ENCODE data around the gene RTEL1. TPM values are rescaled to one million over a fixed set of nuclear protein-coding genes. Genes with fewer than 3 reads are reported as not detected.
A peak's percentile ranks its signal among the peaks of the same experiment; 100 is the strongest.

The RTEL1 gene
- total RNA-seq, 1 donor from 2014 or later: 46.7 TPM

DNA sequence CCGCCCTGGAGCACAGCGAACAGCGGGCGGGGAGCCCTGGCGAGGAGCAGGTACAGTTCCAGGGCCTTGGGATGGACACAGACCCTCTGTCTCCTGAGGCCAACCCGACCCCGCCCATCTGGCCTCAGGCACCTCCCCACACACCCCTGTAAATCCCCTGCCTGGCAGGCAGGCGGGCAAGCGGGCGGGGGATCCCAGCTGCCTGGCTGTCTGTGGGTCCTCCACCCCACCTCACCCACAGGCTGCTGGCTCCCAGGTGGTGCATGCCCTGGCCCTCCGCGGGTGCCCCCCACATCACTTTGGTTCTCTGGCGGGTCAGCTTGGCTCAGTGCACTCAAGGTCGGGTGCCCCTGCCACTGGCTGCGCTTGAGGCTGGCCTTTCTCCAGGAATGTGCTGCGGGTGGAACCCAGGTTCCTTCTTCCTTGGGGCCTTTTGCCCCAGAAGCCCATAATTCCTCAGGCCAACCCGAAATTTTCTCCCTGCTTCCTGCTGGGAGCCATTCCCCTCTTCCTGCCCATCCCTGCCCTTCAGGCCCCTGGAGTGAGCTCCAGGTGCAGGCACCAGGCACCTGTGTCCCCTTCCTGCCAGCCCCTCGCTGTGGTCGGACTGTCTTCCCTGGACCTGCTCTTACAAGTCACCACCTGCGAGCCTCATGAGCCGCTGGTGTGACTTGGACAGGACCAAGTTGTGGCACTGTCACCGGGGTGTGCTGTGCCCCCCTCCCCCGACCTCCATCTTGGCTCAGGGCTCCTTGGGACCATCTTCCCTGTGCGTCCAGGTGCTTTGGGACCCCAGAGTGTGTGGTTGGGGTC, 33.0 kb downstream of the RTEL1 start:
- H3K4me1 Mint-ChIP-seq: peaks cover 5% of the 10 kb centered on the region
- TF ChIP-seq, protein P1, sequence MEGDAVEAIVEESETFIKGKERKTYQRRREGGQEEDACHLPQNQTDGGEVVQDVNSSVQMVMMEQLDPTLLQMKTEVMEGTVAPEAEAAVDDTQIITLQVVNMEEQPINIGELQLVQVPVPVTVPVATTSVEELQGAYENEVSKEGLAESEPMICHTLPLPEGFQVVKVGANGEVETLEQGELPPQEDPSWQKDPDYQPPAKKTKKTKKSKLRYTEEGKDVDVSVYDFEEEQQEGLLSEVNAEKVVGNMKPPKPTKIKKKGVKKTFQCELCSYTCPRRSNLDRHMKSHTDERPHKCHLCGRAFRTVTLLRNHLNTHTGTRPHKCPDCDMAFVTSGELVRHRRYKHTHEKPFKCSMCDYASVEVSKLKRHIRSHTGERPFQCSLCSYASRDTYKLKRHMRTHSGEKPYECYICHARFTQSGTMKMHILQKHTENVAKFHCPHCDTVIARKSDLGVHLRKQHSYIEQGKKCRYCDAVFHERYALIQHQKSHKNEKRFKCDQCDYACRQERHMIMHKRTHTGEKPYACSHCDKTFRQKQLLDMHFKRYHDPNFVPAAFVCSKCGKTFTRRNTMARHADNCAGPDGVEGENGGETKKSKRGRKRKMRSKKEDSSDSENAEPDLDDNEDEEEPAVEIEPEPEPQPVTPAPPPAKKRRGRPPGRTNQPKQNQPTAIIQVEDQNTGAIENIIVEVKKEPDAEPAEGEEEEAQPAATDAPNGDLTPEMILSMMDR (conservative IDR thresholded peaks at IDR 0.05): no peak
- H3K27me3 Mint-ChIP-seq (ENCODE audit: low read depth): peaks cover 6% of the 10 kb centered on the region
- H3K9me3 Mint-ChIP-seq: no peaks in the 10 kb centered on the region
- H3K4me3 Mint-ChIP-seq: peak overlapping the region; percentile 74
- H3K36me3 Mint-ChIP-seq (ENCODE audit: low read depth): peaks cover 5% of the 10 kb centered on the region
- H3K27ac Mint-ChIP-seq (ENCODE audit: unreplicated experiment): no peak overlapping the region
- DNase-seq (ENCODE audit: low read depth, low spot score): no peak

DNA sequence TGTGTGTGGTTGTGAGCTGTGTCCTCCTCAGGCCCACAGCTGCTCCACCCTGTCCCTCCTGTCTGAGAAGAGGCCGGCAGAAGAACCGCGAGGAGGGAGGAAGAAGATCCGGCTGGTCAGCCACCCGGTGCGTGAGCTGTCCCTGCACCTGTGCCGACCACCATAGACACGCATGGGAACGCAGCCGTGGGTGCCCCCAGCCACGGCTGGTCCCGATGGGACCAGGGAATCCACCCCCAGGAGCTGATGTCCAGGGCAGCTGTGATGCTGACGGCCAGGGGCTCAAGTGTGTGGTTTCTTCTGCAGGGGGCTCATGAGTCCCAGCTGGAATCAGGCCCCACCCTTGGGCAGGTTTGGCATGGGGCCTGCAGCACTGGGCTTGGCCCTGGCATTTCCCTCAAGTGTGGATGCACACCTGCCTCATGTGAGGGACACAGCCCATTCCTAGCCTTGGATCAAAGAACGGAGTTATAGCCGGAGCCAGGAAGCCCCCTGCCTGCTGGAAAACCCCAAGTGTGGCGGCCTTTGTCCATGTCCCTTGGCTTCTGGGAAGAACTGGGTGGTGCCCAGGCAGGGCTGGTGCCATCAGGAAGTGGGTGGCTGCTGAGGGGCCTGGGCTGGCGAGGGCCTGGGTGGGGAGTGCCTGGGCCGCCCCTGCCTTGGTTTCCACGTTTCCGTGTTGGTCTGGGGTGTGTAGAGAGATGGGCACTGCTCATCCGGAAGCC, 33.8 kb downstream of the RTEL1 start:
- TF ChIP-seq, protein P1 (conservative IDR thresholded peaks at IDR 0.05): no peak
- peak overlapping the region; percentile 74 for H3K4me3 Mint-ChIP-seq
- no peak overlapping the region for H3K27ac Mint-ChIP-seq (ENCODE audit: unreplicated experiment)
- H3K27me3 Mint-ChIP-seq (ENCODE audit: low read depth): peaks cover 6% of the 10 kb centered on the region
- H3K4me1 Mint-ChIP-seq: peaks cover 1% of the 10 kb centered on the region
- no peak for DNase-seq (ENCODE audit: low read depth, low spot score)
- no peaks in the 10 kb centered on the region for H3K9me3 Mint-ChIP-seq
- peaks cover 5% of the 10 kb centered on the region for H3K36me3 Mint-ChIP-seq (ENCODE audit: low read depth)

DNA sequence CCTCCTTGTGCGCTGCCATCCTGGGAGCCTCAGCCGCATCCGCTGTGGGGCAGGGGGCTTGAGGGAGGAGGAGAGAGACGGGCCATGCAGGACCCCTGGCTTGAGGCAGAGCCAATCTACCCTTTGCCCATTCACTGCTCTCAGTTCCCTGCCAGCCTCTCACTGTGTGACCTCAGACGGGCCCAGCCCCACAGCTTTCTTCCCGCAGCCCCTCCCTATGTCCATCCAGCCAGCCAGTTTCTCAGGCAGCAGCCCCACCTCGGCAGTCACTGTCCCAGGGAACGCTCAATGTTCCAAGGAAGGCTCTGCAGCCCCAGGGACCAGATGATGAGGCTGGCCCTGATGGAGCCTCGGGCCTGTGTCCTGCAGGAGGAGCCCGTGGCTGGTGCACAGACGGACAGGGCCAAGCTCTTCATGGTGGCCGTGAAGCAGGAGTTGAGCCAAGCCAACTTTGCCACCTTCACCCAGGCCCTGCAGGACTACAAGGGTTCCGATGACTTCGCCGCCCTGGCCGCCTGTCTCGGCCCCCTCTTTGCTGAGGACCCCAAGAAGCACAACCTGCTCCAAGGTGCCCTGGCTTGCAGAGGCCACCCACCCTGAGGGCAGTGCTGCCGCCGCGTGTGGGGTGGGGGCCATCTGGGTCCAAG, 34.4 kb downstream of the RTEL1 start:
- TF ChIP-seq, protein P1 (conservative IDR thresholded peaks at IDR 0.05): no peak
- no peaks in the 10 kb centered on the region for H3K9me3 Mint-ChIP-seq
- no peak for DNase-seq (ENCODE audit: low read depth, low spot score)

DNA sequence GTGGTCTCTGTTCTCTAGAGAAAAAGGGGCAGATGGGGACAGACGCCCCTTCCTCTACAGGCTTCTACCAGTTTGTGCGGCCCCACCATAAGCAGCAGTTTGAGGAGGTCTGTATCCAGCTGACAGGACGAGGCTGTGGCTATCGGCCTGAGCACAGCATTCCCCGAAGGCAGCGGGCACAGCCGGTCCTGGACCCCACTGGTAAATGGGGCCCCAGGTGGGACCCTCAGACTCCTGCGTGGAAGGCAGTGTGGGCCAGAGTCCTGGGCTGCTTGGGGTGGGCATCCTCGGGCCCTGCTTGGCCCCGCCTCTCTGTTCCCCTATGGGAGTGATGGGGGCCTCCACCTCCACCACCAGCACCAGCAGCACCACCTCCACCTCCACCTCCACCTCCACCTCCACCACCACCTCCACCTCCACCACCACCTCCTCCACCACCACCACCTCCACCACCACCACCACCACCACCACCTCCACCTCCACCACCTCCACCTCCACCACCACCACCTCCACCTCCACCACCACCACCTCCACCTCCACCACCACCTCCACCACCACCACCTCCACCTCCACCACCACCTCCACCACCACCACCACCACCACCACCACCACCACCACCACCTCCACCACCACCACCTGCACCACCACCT, 35.1 kb downstream of the RTEL1 start:
- no peak overlapping the region for H3K4me3 Mint-ChIP-seq
- peaks cover 5% of the 10 kb centered on the region for H3K36me3 Mint-ChIP-seq (ENCODE audit: low read depth)
- H3K27me3 Mint-ChIP-seq (ENCODE audit: low read depth): peaks cover 9% of the 10 kb centered on the region
- H3K27ac Mint-ChIP-seq (ENCODE audit: unreplicated experiment): no peak overlapping the region
- DNase-seq (ENCODE audit: low read depth, low spot score): no peak
- TF ChIP-seq, protein P1 (conservative IDR thresholded peaks at IDR 0.05): no peak
- no peaks in the 10 kb centered on the region for H3K9me3 Mint-ChIP-seq
- no peaks in the 10 kb centered on the region for H3K4me1 Mint-ChIP-seq

More for the DNA sequence above, 34.4 kb downstream of the RTEL1 start:
- Mint-ChIP-seq H3K4me1 (no peaks in the 10 kb centered on the region), H3K4me3 (peak overlapping the region; percentile 74), H3K27me3 (ENCODE audit: low read depth) (peaks cover 6% of the 10 kb centered on the region), H3K27ac (ENCODE audit: unreplicated experiment) (no peak overlapping the region), H3K36me3 (ENCODE audit: low read depth) (peaks cover 5% of the 10 kb centered on the region)
